Gastroesophageal sphincter (tissue), 4 donors: ENCODE measurements around the gene ROR1. TPM values are rescaled to one million over a fixed set of nuclear protein-coding genes. Genes with fewer than 3 reads are reported as not detected.

Source experiments
- ATAC-seq: fragments of 150-250 bp; one replicate; pipeline ENCODE4 v1.9.1; 2016; ENCODE audit warnings: mild to moderate bottlenecking, moderate library complexity
- H3K27ac ChIP-seq, 4 donors: fragments of 200-600 bp; sonication (generic) in 3 of 4; 1 replicate in 3 of 4; 2 replicates in 1 of 4; pipeline ENCODE4 v1.5.1; 2016 to 2019
- H3K27me3 ChIP-seq: fragments of 200-600 bp; sonication (generic); one replicate; pipeline ENCODE4 v1.5.1; 2019
- H3K36me3 ChIP-seq, 2 donors: fragments of 200-600 bp; sonication (generic); one replicate each; pipeline ENCODE4 v1.5.1; 2019; ENCODE audit warnings: control low read depth in 1 of 2
- H3K4me1 ChIP-seq, 3 donors: fragments of 200-600 bp; sonication (generic); 1 replicate in 2 of 3; 2 replicates in 1 of 3; pipeline ENCODE4 v1.5.1; 2016 to 2019; ENCODE audit warnings: control low read depth in 2 of 3
- H3K4me3 ChIP-seq, 2 donors: fragments of 200-600 bp; sonication (generic); one replicate each; pipeline ENCODE4 v1.5.1; 2019; ENCODE audit warnings: mild to moderate bottlenecking in 1 of 2, moderate library complexity in 1 of 2
- H3K9me3 ChIP-seq, 3 donors: fragments of 200-600 bp; sonication (generic); one replicate each; pipeline ENCODE4 v1.5.1; 2017 to 2019; ENCODE audit warnings: control low read depth in 2 of 3
- EP300 ChIP-seq: sonication (generic); formaldehyde crosslinking; IDR thresholded peaks from one replicate; pipeline ENCODE4 v1.6.1; 2017; ENCODE audit warnings: antibody characterized with exemption, mild to moderate bottlenecking
- POLR2A ChIP-seq, 2 donors: fragments of 450-650 bp; IDR thresholded peaks; one replicate each; pipeline ENCODE4 v1.6.1; 2017; ENCODE audit warnings: antibody characterized with exemption in 2 of 2, mild to moderate bottlenecking in 2 of 2, moderate library complexity in 1 of 2
- POLR2AphosphoS5 ChIP-seq: sonication (generic); formaldehyde crosslinking; IDR thresholded peaks from one replicate; pipeline ENCODE4 v1.6.1; 2017; ENCODE audit warnings: antibody characterized with exemption
- WGBS, 2 donors: methylation state at CpG; one replicate each; pipeline ENCODE4 v1.1.5; 2018; ENCODE audit warnings: low coverage in 1 of 2; 5-methylcytosine and 5-hydroxymethylcytosine counted together
- total RNA-seq, 4 donors: library from RNA; depleted of rRNA; stranded (reverse); fragments of >200 nt; gene quantifications; one replicate each; pipeline ENCODE4 v1.1.0, GENCODE V29; 2016
- TF ChIP-seq, protein P1 (sequence below), 4 experiments: fragments of 200-600 bp in 2 of 4; fragments of 450-650 bp in 2 of 4; sonication (generic) in 1 of 4; IDR thresholded peaks; one replicate each; pipeline ENCODE4 v1.5.1; 2017 to 2019; ENCODE audit warnings: antibody characterized with exemption in 4 of 4, mild to moderate bottlenecking in 2 of 4, moderate library complexity in 2 of 4

The ROR1 gene
- total RNA-seq, 4 donors from 2014 or later = 5.0 to 38.0 (median 8.3) TPM

DNA sequence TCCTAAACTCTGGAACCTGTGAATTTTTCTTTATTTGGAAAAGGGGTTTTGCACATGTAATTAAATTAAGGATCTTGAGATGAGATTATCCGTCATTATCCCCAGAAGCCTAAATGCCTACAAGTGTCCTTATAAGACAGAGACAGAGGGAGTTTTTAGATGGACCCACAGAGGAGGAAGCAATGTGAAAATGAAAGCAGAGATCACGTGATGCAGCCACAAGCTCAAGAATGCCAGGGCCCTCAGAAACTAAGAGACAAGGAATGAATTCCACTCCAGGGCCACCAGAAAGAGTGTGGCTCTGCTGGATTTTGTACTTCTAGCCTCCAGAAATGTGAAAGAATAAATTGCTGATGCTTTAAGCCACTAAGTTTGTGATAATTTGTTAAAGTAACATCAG lies 246.0 kb downstream of the ROR1 start:
- 21 to 50% methylated on average over 2 of the region's 2 CpGs for WGBS, 2 donors
- H3K27me3 ChIP-seq = no peaks in the 10 kb centered on the region
- H3K4me3 ChIP-seq = peak overlapping the region in 1 of 2 donors; percentile 10
- TF ChIP-seq POLR2AphosphoS5 (no peak), EP300 (no peak), POLR2A (IDR thresholded peaks at IDR 0.05) (no peak)
- TF ChIP-seq, protein P1, sequence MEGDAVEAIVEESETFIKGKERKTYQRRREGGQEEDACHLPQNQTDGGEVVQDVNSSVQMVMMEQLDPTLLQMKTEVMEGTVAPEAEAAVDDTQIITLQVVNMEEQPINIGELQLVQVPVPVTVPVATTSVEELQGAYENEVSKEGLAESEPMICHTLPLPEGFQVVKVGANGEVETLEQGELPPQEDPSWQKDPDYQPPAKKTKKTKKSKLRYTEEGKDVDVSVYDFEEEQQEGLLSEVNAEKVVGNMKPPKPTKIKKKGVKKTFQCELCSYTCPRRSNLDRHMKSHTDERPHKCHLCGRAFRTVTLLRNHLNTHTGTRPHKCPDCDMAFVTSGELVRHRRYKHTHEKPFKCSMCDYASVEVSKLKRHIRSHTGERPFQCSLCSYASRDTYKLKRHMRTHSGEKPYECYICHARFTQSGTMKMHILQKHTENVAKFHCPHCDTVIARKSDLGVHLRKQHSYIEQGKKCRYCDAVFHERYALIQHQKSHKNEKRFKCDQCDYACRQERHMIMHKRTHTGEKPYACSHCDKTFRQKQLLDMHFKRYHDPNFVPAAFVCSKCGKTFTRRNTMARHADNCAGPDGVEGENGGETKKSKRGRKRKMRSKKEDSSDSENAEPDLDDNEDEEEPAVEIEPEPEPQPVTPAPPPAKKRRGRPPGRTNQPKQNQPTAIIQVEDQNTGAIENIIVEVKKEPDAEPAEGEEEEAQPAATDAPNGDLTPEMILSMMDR (IDR thresholded peaks at IDR 0.05) = no peak
- no peaks in the 10 kb centered on the region for H3K36me3 ChIP-seq
- ATAC-seq = peak; percentile 74
- peaks cover 0 to 10% (median 0%) of the 10 kb centered on the region in 3 donors for H3K4me1 ChIP-seq
- H3K9me3 ChIP-seq = no peaks in the 10 kb centered on the region
- H3K27ac ChIP-seq = peak overlapping the region in 2 of 4 donors; percentile 41 to 61

- Histone ChIP-seq H3K27me3 (no peaks in the 10 kb centered on the region), H3K4me1 (peaks cover 0 to 10% (median 0%) of the 10 kb centered on the region in 3 donors), H3K36me3 (no peaks in the 10 kb centered on the region), H3K9me3 (no peaks in the 10 kb centered on the region), H3K4me3 (no peak overlapping the region), H3K27ac (no peak overlapping the region)
- no peak for TF ChIP-seq POLR2A (IDR thresholded peaks at IDR 0.05)
- ATAC-seq = no peak
- 94 to 100% methylated on average over 3 of the region's 3 CpGs for WGBS, 2 donors
These were observed 247.2 kb downstream of the ROR1 start for GRCh38 chr1:64021066-64021465.

DNA sequence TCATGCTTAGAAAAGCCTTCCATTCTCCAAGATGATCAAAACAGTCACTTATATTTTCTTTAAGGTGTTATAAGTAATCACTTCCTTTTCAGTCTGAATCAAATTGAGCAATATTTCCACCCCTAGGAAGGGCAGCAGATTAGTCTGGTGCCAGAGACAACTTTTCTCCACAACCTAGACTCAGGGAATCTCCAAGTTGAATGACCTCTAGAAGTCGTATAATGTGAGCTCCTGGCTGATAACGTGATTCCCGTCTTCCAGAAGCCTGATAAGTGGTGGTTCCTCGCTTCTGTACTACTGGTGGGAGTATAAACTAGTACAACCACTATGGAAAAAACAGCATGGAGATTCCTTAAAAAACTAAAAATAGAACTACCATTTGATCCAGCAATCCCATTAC lies 251.2 kb downstream of the ROR1 start:
- Histone ChIP-seq H3K36me3 (no peaks in the 10 kb centered on the region), H3K27ac (no peak overlapping the region), H3K4me3 (no peak overlapping the region), H3K9me3 (no peaks in the 10 kb centered on the region), H3K4me1 (peaks cover 0 to 7% (median 0%) of the 10 kb centered on the region in 3 donors), H3K27me3 (no peaks in the 10 kb centered on the region)
- TF ChIP-seq, protein P1 (IDR thresholded peaks at IDR 0.05) = no peak
- TF ChIP-seq POLR2A (IDR thresholded peaks at IDR 0.05) = no peak
- TF ChIP-seq EP300 = no peak
- no peak for TF ChIP-seq POLR2AphosphoS5
- ATAC-seq = no peak
- WGBS, 2 donors = 83% methylated on average over 4 of the region's 4 CpGs; no CpG with 5 or more reads in 1 of the 2 donors

GRCh38 chr1:64029037-64029436 lies 255.2 kb downstream of the ROR1 start:
- no peak for ATAC-seq
- no peak overlapping the region for H3K4me3 ChIP-seq
- peaks cover 0 to 7% (median 0%) of the 10 kb centered on the region in 3 donors for H3K4me1 ChIP-seq
- WGBS, 2 donors = 96 to 100% methylated on average over 1 of the region's 1 CpG
- no peak overlapping the region for H3K27ac ChIP-seq
- H3K27me3 ChIP-seq = no peaks in the 10 kb centered on the region
- H3K36me3 ChIP-seq = no peaks in the 10 kb centered on the region
- TF ChIP-seq, protein P1 (IDR thresholded peaks at IDR 0.05) = no peak
- TF ChIP-seq POLR2A (IDR thresholded peaks at IDR 0.05) = no peak
- no peaks in the 10 kb centered on the region for H3K9me3 ChIP-seq

DNA sequence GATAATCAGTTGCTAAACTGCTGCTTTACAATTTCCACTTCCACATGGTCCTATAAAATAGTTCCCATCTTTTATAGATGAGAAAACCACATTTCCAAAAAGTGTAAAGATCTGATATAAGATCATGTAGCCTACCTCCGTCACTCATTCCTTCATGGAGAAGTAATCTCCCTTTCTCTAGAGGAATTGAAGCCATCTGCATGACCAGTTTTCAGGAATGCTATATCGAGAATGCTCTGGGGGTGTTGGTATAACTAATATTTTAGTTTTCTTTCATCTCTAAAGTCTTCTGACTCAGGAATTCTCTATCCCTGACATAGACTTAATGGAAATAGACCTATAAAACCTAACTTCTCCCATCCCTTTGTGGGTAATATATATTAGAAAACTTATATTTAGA lies 256.6 kb downstream of the ROR1 start:
- no peak for ATAC-seq
- no peaks in the 10 kb centered on the region for H3K27me3 ChIP-seq
- H3K4me1 ChIP-seq = peaks cover 0 to 11% (median 0%) of the 10 kb centered on the region in 3 donors
- no peaks in the 10 kb centered on the region for H3K36me3 ChIP-seq
- 90 to 100% methylated on average over 2 of the region's 2 CpGs for WGBS, 2 donors
- H3K27ac ChIP-seq = no peak overlapping the region
- H3K9me3 ChIP-seq = no peaks in the 10 kb centered on the region
- H3K4me3 ChIP-seq = no peak overlapping the region
- TF ChIP-seq POLR2A (IDR thresholded peaks at IDR 0.05) (no peak), POLR2AphosphoS5 (no peak)

DNA sequence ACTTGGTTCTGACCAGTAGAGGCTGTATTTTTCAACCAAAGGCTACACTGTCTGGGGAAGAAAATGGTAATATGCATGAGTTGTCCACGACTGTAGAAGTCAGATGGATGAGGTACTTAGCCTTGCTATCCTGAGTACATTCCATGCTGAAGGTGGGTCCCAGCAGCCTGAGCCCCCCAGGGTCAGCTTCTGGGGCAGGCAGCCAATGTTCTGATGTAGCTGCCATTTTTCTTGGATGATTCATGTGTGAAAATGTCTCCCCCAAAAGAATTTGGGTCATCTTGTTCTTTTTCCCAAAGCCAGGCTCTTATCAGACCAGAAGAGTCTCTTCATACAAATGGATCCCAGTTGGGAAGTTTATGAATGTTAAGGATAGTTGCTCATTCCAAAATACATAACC lies 257.4 kb downstream of the ROR1 start:
- no peak overlapping the region for H3K27ac ChIP-seq
- ATAC-seq = no peak
- H3K4me3 ChIP-seq = no peak overlapping the region
- H3K36me3 ChIP-seq = no peaks in the 10 kb centered on the region
- WGBS, 2 donors = 67 to 80% methylated on average over 1 of the region's 1 CpG
- H3K27me3 ChIP-seq = no peaks in the 10 kb centered on the region
- H3K4me1 ChIP-seq = peaks cover 0 to 11% (median 0%) of the 10 kb centered on the region in 3 donors
- TF ChIP-seq POLR2A (IDR thresholded peaks at IDR 0.05) = no peak
- TF ChIP-seq, protein P1 (IDR thresholded peaks at IDR 0.05) = no peak
- TF ChIP-seq POLR2AphosphoS5 = no peak
- no peaks in the 10 kb centered on the region for H3K9me3 ChIP-seq
